ENCODE results near the gene PRM2.

The PRM2 gene

GRCh38 chr16:11248133-11248532, 28.1 kb downstream of the PRM2 start:
- no peak for DNase-seq (ENCODE audit: low read depth)

DNA sequence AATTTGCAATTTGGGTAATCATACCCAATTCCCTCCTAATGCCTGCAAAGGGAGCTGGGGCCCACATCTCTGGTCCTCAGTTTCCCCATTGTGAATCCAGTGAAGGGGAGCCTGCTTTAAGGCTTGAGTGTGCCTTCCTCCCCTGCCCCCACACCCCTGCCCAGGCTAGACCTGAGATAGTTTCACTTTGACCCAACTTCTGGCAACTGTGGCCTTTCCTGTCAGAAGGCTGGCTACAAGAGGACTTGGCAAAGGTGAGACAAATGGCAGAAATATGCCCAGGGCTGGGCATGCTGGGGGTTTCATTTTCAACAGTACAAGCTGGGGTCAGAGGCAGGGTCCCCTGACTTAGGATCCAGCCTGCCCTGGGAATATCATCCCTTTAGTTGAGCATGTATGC, 30.3 kb downstream of the PRM2 start:
- DNase-seq (ENCODE audit: low read depth), result no peak

- no peak for DNase-seq (ENCODE audit: low read depth)
Measured at GRCh38 chr16:11245222-11245737, 31.0 kb downstream of the PRM2 start.

DNA sequence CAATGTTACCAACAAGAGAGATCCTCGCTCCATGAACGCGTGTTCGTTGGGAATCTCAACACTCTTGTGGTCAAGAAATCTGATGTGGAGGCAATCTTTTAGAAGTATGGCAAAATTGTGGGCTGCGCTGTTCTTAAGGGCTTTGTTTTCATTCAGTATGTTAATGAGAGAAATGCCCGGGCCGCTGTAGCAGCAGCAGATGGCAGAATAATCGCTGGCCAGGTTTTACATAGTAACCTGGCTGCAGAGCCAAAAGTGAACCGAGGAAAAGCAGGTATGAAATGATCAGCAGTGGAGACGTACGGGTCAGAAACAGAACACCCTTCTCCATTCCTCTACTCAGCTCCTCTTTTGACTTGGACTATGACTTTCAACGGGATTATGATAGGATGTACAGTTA, 33.6 kb downstream of the PRM2 start:
- DNase-seq (ENCODE audit: low read depth), result no peak

GRCh38 chr16:11241480-11242204, 34.6 kb downstream of the PRM2 start:
- DNase-seq (ENCODE audit: low read depth), result no peak

DNA sequence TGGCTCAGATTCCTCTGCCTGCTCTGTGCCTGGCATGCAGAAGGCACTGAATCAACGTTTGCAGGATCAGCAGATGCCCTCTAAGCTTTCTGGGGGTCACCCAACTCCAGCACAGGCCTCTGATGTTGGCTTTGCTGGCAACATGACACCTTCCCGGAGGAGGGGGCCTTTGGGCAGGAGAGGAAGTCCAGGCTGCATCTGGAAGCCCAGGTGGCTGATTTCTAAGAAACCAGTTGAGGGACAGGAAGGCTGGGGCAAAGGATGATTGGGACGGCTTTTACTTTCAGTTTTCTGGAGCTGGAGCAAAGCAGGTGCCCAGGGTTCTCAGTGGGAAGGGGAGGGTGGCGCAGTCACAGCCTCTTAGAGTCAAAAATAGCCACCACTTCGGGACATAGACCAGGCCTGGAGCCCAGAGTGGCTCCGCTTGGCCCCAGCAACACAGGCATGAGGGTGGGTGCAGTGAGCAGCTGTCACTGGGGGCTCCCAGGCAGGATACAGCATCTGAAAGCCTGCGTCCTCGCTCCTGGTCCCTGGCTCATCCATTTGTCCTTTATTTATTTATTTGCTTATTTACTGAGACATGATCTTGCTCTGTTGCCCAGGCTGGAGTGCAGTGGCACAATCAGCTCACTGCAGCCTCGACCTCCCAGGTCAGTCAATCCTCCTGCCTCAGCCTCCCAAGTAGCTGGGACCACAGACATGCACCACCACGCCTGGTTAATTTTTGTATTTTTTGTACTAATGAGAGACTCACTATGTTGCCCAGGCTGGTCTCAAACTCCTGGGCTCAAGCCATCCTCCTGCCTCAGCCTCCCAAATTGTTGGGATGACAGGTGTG, 35.4 kb downstream of the PRM2 start:
- no peak for DNase-seq (ENCODE audit: low read depth)

DNA sequence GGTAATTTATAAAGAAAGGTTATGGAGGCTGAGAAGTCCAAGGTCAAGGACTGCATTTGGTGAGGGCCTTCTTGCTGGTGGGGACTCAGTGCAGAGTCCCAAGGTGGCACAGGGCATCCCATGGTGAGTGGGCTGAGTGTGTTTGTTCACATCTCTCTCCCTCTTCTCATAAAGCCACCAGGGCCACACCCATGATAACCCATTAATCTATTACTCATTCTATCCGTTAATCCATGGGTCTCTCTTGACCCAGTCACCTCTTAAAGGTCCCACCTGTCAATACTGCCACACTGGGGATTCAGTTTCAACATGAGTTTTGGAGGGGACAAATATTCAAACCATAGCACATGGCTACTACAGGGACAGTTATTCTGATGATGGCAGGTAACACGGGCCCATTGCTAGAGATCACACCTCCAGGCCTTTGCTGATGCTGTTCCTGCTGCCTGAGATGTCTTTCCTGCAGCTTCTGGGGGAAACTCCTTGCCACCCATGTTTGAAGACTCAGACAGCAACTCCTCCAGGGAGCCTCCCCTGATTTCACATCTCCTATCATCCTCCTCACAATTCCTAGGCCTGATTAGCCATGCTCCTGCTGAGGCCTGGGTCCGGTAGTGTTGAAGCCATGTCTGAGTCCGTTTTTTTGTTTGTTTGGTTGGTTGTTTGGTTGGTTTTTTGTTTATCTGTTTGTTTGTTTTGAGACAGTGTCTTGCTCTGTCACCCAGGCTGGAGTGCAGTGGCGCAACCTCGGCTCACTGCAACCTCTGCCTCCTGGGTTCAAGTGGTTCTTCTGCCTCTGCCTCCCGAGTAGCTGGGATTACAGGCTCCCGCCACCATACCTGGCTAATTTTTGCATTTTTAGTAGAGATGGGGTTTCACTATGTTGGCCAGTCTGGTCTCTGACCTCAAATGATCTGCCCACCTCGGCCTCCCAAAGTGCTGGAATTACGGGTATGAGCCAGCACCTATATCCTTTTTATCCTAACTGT, 36.3 kb downstream of the PRM2 start:
- no peak for DNase-seq (ENCODE audit: low read depth)

GRCh38 chr16:11238272-11239202, 37.7 kb downstream of the PRM2 start:
- no peak for DNase-seq (ENCODE audit: low read depth)

- no peak for DNase-seq (ENCODE audit: low read depth)
Measured at GRCh38 chr16:11236461-11237254, 39.6 kb downstream of the PRM2 start.

- no peak for DNase-seq (ENCODE audit: low read depth)
Measured at GRCh38 chr16:11235703-11235991, 40.6 kb downstream of the PRM2 start.

GRCh38 chr16:11234884-11235702, 41.2 kb downstream of the PRM2 start:
- no peak for DNase-seq (ENCODE audit: low read depth)

DNA sequence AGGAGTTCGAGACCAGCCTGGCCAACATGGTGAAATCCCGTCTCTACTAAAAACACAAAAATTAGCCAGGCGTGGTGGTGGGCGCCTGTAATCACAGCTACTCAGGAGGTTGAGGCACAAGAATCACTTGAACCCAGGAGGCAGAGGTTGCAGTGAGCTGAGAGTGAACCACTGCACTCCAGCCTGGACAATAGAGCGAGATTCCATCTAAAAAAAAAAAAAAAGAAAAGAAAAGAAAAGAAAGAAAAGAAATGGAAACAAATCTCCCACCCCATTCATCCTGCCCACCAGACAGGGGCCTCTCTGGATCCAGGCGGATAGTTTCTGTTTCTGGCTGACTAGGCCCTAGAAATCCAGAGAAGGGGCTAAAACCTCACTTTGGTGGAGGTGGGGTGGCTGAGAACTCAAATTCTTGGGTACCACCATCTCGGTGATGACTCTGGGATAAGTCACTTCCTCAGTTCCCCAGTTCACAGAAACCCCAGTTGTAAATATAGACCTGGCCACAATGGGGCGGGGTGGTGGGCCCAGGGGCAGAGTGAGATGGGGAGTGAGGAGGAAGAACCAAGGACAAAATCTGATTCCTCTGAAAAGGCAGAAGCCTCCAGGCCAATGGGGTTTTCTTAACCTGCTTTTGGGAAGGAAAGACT, 42.4 kb downstream of the PRM2 start:
- DNase-seq (ENCODE audit: low read depth), result peak; percentile 36

DNA sequence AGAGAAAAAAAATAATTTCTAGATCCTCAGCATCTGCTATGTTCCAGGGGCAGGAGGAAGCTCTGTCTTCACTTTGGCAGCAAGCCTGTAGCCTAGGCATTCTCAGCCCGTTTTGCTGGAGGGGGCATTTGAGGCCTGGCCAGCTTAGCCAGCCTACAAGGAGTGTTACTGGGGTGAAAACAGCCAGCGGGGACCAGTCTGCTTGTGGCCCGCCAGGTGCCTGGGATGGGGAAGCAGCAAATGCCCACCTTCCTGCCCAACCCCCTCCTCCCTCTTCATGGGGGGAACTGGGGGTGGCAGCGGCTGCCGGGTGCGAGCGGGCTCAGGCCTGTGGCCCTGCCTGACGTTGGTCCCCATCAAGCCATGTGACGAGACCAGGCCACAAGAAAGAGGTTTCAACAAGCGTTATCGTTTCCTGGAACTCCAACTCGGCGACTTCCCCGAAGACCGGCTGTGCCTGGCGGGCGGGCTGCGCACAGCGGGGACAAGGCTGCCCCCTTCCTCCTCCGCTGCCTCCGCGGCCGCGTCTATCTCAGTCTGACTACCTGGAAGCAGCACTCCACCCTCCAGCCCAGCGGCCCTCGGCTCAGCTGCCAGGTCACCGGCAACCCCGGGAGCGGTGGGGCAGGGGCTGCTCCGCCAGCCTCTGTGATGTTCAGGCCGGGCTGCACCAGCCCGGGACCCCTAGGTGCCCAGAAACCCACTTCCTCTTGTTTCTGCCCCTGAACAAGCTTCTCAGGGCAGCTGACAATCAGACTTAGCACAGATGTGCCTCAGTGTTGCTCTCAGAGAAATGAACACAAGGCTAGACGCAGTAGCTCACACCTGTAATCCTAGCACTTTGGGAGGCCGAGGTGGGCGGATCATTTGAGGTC, 43.2 kb downstream of the PRM2 start:
- peak; percentile 72 for DNase-seq (ENCODE audit: low read depth)

GRCh38 chr16:11232302-11232851, 43.9 kb downstream of the PRM2 start:
- no peak for DNase-seq (ENCODE audit: low read depth)

GRCh38 chr16:11231367-11231970, 44.8 kb downstream of the PRM2 start:
- no peak for DNase-seq (ENCODE audit: low read depth)

- DNase-seq (ENCODE audit: low read depth), result no peak
Measured at GRCh38 chr16:11229906-11230305, 46.4 kb downstream of the PRM2 start.

GRCh38 chr16:11229432-11229831, 46.8 kb downstream of the PRM2 start:
- DNase-seq (ENCODE audit: low read depth), result no peak

All from T-helper 22 cell (primary cell).